HG03103 (cell line): Measurements from ENCODE around the gene KLHL17.

Experiments
- ATAC-seq: cut with Tn5 transposase; IDR thresholded peaks from one replicate; pipeline ENCODE4 v1.9.1; 2021; ENCODE audit warnings: low read depth; ENCODE audit not compliant: unreplicated experiment

KLHL17 gene

GRCh38 chr1:947958-948357 is 12.4 kb upstream of the KLHL17 start:
- ATAC-seq = no peak

- ATAC-seq = no peak
Measured at GRCh38 chr1:950268-950667, 10.1 kb upstream of the KLHL17 start.

GRCh38 chr1:950881-951280 is 9.5 kb upstream of the KLHL17 start:
- no peak for ATAC-seq

- no peak for ATAC-seq
Measured at GRCh38 chr1:951364-951763, 9.0 kb upstream of the KLHL17 start.

- ATAC-seq = no peak
Measured at GRCh38 chr1:952201-952600, 8.2 kb upstream of the KLHL17 start.

GRCh38 chr1:952603-953002 is 7.8 kb upstream of the KLHL17 start:
- ATAC-seq = no peak

- ATAC-seq = no peak
Measured at GRCh38 chr1:953524-954320, 6.7 kb upstream of the KLHL17 start.

- no peak for ATAC-seq
Measured at GRCh38 chr1:954927-955326, 5.5 kb upstream of the KLHL17 start.

GRCh38 chr1:955474-955873 is 4.9 kb upstream of the KLHL17 start:
- ATAC-seq = no peak

GRCh38 chr1:956636-957035 is 3.7 kb upstream of the KLHL17 start:
- ATAC-seq = no peak

GRCh38 chr1:958823-959730 is 1.3 kb upstream of the KLHL17 start, which contains the start of gene NOC2L:
TSS of gene NOC2L (minus strand) at chr1:959256. CDS start at chr1:959240, 16 bp downstream.
- peak; percentile 69 for ATAC-seq

- ATAC-seq = no peak
Measured at GRCh38 chr1:959731-960362, 537 bp upstream of the KLHL17 start.

GRCh38 chr1:961132-961669 is 817 bp downstream of the KLHL17 start:
- ATAC-seq = no peak

GRCh38 chr1:962381-963300 is 2.3 kb downstream of the KLHL17 start:
- ATAC-seq = no peak

GRCh38 chr1:963301-963651 is 2.9 kb downstream of the KLHL17 start:
- ATAC-seq = no peak

GRCh38 chr1:963746-964525 is 3.6 kb downstream of the KLHL17 start:
- no peak for ATAC-seq

GRCh38 chr1:964691-965525 is 4.5 kb downstream of the KLHL17 start:
- no peak for ATAC-seq

- ATAC-seq = no peak
Measured at GRCh38 chr1:965526-966134, 5.2 kb downstream of the KLHL17 start.
